Karpas-422 (cell line): ENCODE results near the gene IRX5. TPM values are rescaled to one million over a fixed set of nuclear protein-coding genes. Genes with fewer than 3 reads are reported as not detected.
A peak's percentile ranks its signal among the peaks of the same experiment; 100 is the strongest.

ENCODE experiments used
- DNase-seq: peaks from one replicate; pipeline ENCODE4 v3.0.0-alpha.2; 2015
- H2AFZ ChIP-seq: fragments of 200-600 bp; sonication (generic); 2 replicates; pipeline ENCODE4 v1.6.1; 2014; ENCODE audit warnings: antibody characterized with exemption, low read length, mixed read lengths
- H3K27ac ChIP-seq: fragments of 200-600 bp; sonication (generic); 2 replicates; pipeline ENCODE4 v1.5.1; 2014; ENCODE audit warnings: mild to moderate bottlenecking, low read length, moderate library complexity
- H3K27me3 ChIP-seq: fragments of 200-600 bp; sonication (generic); 2 replicates; pipeline ENCODE4 v1.6.1; 2014; ENCODE audit warnings: low read length, mixed read lengths
- H3K36me3 ChIP-seq: fragments of 200-600 bp; sonication (generic); 2 replicates; pipeline ENCODE4 v1.6.1; 2014; ENCODE audit warnings: low read length, mixed read lengths; ENCODE audit not compliant: insufficient read depth
- H3K4me1 ChIP-seq: fragments of 200-600 bp; sonication (generic); 2 replicates; pipeline ENCODE4 v1.6.1; 2014; ENCODE audit warnings: mild to moderate bottlenecking, low read length, mixed read lengths
- H3K4me2 ChIP-seq: fragments of 200-600 bp; sonication (generic); 2 replicates; pipeline ENCODE4 v1.6.1; 2014; ENCODE audit warnings: low read length, low read depth, mild to moderate bottlenecking; ENCODE audit not compliant: poor library complexity, severe bottlenecking
- H3K4me3 ChIP-seq: fragments of 200-600 bp; sonication (generic); 2 replicates; pipeline ENCODE4 v1.5.1; 2014; ENCODE audit warnings: mild to moderate bottlenecking, antibody characterized with exemption, low read length, mixed read lengths
- H3K79me2 ChIP-seq: fragments of 200-600 bp; sonication (generic); 2 replicates; pipeline ENCODE4 v1.6.1; 2014; ENCODE audit warnings: mild to moderate bottlenecking, low read length, mixed read lengths
- H3K9ac ChIP-seq: fragments of 200-600 bp; sonication (generic); 2 replicates; pipeline ENCODE4 v1.6.0; 2014; ENCODE audit warnings: low read length
- H3K9me2 ChIP-seq: fragments of 200-600 bp; sonication (generic), shearing (Covaris generic); replicated peaks from 2 replicates; pipeline ENCODE4 v1.6.0; 2014; ENCODE audit warnings: mild to moderate bottlenecking, low read length, moderate library complexity; ENCODE audit not compliant: insufficient read depth
- H3K9me3 ChIP-seq: fragments of 300-700, 200-600 bp; sonication (generic); 2 replicates; pipeline ENCODE4 v1.6.1; 2014; ENCODE audit warnings: low read length, mixed read lengths
- H4K20me1 ChIP-seq: fragments of 200-600 bp; sonication (generic); 2 replicates; pipeline ENCODE4 v1.6.1; 2014; ENCODE audit warnings: mild to moderate bottlenecking, antibody characterized with exemption, low read length, low read depth; ENCODE audit not compliant: insufficient read depth
- total RNA-seq: library from RNA; depleted of rRNA; stranded (reverse); fragments of >200 nt; shearing (Covaris generic); gene quantifications from 2 replicates; pipeline ENCODE4 v1.2.3, GENCODE V29; 2014; ENCODE audit warnings: low replicate concordance

IRX5 gene
- total RNA-seq, 1 experiment from 2014 or later: not detected

DNA sequence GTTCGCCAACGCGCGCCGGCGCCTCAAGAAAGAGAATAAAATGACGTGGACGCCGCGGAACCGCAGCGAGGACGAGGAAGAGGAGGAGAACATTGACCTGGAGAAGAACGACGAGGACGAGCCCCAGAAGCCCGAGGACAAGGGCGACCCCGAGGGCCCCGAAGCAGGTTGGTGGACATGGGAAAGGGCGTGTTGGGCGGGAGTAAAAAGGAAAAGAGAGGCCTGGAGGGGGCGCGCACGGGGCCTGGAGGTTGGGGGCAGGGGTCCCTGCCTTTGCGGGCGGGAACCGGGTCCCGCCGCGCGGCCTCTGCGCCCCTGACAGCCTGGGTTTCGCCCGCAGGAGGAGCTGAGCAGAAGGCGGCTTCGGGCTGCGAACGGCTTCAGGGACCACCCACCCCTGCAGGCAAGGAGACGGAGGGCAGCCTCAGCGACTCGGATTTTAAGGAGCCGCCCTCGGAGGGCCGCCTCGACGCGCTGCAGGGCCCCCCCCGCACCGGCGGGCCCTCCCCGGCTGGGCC lies 2.1 kb downstream of the IRX5 start:
- Histone ChIP-seq H3K4me2 (no peak overlapping the region), H3K36me3 (no peaks in the 10 kb centered on the region), H3K9ac (no peak overlapping the region), H2AFZ (no peak overlapping the region), H3K27me3 (no peaks in the 10 kb centered on the region), H4K20me1 (no peaks in the 10 kb centered on the region), H3K4me1 (peaks cover 10% of the 10 kb centered on the region), H3K9me3 (no peaks in the 10 kb centered on the region), H3K4me3 (no peak overlapping the region), H3K9me2 (no peaks in the 10 kb centered on the region), H3K79me2 (no peaks in the 10 kb centered on the region), H3K27ac (no peak overlapping the region)
- DNase-seq: no peak

DNA sequence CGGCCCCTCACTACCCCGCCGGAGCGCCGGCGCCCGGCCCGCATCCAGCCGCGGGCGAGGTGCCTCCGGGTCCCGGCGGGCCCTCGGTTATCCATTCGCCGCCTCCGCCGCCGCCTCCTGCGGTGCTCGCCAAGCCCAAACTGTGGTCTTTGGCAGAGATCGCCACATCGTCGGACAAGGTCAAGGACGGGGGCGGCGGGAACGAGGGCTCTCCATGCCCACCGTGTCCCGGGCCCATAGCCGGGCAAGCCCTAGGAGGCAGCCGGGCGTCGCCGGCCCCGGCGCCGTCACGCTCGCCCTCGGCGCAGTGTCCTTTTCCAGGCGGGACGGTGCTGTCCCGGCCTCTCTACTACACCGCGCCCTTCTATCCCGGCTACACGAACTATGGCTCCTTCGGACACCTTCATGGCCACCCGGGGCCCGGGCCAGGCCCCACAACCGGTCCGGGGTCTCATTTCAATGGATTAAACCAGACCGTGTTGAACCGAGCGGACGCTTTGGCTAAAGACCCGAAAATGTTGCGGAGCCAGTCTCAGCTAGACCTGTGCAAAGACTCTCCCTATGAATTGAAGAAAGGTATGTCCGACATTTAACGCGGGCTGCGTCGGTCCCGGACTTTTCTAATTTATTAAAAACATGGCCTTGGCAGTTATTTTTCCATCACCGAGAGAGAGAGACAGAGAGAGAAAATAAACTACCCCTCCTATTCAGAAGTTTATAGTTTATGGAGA lies 2.8 kb downstream of the IRX5 start:
- no peaks in the 10 kb centered on the region for H4K20me1 ChIP-seq
- no peaks in the 10 kb centered on the region for H3K27me3 ChIP-seq
- no peak overlapping the region for H3K4me2 ChIP-seq
- no peak overlapping the region for H3K9ac ChIP-seq
- no peak overlapping the region for H3K27ac ChIP-seq
- no peaks in the 10 kb centered on the region for H3K36me3 ChIP-seq
- no peaks in the 10 kb centered on the region for H3K9me2 ChIP-seq
- peaks cover 10% of the 10 kb centered on the region for H3K4me1 ChIP-seq
- no peak for DNase-seq
- H3K9me3 ChIP-seq: no peaks in the 10 kb centered on the region
- H3K79me2 ChIP-seq: no peaks in the 10 kb centered on the region
- no peak overlapping the region for H3K4me3 ChIP-seq
- no peak overlapping the region for H2AFZ ChIP-seq

DNA sequence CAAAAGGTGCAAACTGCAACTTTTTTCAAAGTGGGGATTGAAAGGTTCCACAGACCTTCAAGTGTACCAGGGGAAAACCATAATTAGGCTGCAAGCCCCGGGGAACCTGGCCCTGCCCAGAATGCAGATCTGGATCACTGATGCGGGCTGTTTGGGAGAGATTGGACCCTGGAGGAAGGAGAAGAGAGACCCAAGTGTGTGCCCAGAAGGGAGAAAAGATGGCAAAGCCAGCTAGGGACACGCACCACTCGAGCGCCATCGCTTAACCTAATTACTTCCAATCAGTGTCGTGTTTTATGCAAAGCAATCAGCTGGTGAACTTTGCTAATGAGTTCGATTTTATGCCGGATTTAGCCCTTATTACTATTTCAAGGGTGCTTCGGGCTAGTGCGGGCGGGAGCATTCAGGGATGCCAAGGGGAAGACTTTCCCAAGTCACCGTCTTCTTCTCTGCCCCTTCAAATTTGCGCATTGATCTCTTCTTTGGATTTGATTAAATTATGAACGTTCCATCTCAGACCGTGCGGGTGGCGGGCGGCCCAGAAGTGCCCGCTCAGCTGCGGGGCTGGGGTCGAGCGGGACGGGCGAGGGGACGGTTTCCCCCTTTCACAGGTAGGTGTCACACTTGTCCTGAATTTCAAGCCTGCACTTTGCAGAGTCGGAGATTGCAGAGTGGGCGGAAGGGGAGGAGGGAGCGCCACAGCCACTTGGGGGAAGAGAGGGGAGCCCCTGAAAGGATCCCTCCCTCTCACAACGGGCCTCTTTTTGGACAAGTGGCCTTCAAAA lies 4.0 kb downstream of the IRX5 start:
- Histone ChIP-seq H3K27ac (no peak overlapping the region), H4K20me1 (no peaks in the 10 kb centered on the region), H3K27me3 (no peaks in the 10 kb centered on the region), H3K79me2 (no peaks in the 10 kb centered on the region), H3K4me3 (no peak overlapping the region), H3K9me3 (no peaks in the 10 kb centered on the region), H3K4me1 (peaks cover 10% of the 10 kb centered on the region), H3K4me2 (no peak overlapping the region), H3K9me2 (no peaks in the 10 kb centered on the region), H3K9ac (no peak overlapping the region), H2AFZ (no peak overlapping the region), H3K36me3 (no peaks in the 10 kb centered on the region)
- DNase-seq: no peak

DNA sequence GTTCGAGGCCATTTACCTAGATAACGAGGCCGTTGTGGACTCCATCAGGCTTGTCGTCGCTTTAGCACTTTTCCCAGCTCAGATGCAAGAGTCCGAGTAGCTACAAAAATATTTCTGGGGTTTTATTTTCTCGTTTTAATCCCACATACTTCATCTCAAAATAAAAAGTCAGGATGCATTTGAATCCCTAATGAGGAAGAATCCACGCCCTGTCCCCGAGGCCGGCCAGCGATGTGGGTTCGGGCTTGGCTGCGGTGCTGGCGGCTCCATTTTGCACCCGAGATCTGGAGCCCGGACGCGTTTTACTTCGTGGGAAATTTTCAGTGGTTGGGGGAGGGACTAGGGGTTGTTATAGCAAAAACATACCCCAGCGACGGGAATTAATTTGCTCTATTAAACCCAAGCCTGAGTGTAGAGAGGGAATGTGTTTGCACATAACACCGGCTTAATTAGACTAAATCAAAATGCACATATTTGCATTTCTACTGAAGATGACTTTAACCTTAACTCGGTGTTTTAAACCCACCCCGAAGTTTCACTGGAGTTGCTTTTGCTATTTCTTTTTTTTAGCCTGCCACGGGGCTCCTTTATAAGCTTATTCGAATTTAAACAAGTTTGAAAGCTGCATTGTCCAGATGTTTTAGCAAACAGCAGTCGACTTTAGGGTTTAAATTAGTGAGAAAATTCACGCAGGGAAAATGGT lies 4.8 kb downstream of the IRX5 start:
- DNase-seq: no peak
- Histone ChIP-seq H2AFZ (no peak overlapping the region), H3K27ac (no peak overlapping the region), H3K9me3 (no peaks in the 10 kb centered on the region), H3K79me2 (no peaks in the 10 kb centered on the region), H3K9me2 (no peaks in the 10 kb centered on the region), H3K27me3 (no peaks in the 10 kb centered on the region), H3K36me3 (no peaks in the 10 kb centered on the region), H3K9ac (no peak overlapping the region), H4K20me1 (no peaks in the 10 kb centered on the region), H3K4me3 (no peak overlapping the region), H3K4me1 (peaks cover 10% of the 10 kb centered on the region), H3K4me2 (no peak overlapping the region)

DNA sequence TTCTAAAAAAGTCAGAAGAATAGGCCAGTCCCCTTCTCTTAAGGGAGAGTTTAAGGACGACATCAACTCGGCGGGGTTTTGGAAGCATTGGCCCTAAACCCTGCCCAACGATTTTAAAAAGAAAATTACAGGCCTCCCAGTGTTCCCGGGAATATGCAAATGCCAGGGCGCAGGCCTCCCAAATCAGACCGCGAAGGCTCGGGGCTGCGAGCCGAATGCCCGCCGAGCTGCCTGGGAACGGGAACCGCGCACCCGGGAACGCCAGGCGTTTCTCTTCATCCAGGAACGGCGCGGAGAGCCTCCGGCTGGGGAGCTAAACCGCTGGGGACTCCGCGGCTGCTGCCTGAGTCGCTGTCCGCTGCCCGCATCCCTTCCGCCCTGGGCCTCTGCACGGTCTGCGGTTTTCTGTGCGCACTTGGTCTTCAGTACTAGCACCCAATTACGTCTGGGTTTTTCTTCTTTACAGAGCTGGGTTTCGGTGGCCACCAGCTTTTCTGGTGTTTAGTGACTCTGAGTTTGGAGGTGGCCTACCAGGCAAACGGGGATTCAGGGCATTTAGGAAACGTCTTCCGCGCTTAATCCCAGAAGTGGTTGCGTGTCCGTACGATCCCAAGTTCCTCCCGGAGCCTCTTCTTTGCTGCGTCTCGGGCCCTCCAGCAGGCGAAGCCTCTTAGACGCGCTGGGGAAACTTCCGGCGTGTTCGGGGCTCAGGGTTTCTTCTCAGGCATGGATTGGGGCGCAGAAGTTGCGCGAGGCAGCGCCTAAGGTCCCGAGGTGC lies 5.7 kb downstream of the IRX5 start:
- peaks cover 10% of the 10 kb centered on the region for H3K4me1 ChIP-seq
- H3K9me3 ChIP-seq: no peaks in the 10 kb centered on the region
- H3K27me3 ChIP-seq: no peaks in the 10 kb centered on the region
- no peaks in the 10 kb centered on the region for H3K9me2 ChIP-seq
- no peak overlapping the region for H3K4me2 ChIP-seq
- H3K27ac ChIP-seq: no peak overlapping the region
- H3K9ac ChIP-seq: no peak overlapping the region
- H3K4me3 ChIP-seq: no peak overlapping the region
- no peaks in the 10 kb centered on the region for H3K36me3 ChIP-seq
- no peaks in the 10 kb centered on the region for H3K79me2 ChIP-seq
- no peaks in the 10 kb centered on the region for H4K20me1 ChIP-seq
- H2AFZ ChIP-seq: no peak overlapping the region
- no peak for DNase-seq

DNA sequence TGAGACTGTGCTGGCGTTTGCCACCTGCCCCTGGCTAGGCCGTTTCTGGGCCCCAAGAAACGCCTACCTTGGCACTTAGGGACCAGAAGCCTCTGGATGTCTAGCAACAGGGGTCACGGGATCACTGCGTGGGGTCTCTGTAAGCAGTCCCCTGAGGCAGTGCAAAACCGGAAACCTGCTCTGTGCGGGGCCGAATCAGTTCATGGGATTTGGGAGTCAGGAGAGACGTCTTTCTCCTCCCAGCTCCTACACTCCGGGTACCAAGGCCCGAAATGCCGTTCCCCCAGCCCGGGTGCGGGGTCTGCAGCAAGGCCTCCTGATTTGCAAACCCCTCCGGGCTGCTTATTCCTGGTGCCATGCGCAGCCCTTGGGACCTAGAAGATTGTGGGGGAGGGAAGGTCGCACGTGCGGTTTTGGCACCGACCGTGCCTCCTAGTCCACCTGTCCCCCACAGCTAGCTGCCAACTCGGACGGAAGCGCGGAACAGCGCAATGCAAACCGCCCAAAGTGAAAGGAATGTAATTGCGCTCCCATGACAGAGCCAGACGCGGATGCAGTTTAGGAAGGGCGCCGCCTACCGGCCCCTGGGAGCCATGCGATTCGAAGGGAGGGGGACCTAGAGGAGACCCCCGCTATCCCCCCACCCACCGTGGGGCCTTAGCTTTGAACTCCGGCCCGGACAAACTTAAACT lies 6.5 kb downstream of the IRX5 start:
- Histone ChIP-seq H3K9me3 (no peaks in the 10 kb centered on the region), H2AFZ (no peak overlapping the region), H3K27me3 (no peaks in the 10 kb centered on the region), H3K9me2 (no peaks in the 10 kb centered on the region), H3K9ac (peak overlapping the region; percentile 36; the same call in 1 of the 2 replicates), H3K36me3 (no peaks in the 10 kb centered on the region), H3K27ac (no peak overlapping the region), H3K79me2 (no peaks in the 10 kb centered on the region), H3K4me2 (peak overlapping the region; percentile 58), H4K20me1 (no peaks in the 10 kb centered on the region), H3K4me1 (peaks cover 6% of the 10 kb centered on the region), H3K4me3 (peak overlapping the region; percentile 46; the same call in 1 of the 2 replicates)
- peak; percentile 68 for DNase-seq

DNA sequence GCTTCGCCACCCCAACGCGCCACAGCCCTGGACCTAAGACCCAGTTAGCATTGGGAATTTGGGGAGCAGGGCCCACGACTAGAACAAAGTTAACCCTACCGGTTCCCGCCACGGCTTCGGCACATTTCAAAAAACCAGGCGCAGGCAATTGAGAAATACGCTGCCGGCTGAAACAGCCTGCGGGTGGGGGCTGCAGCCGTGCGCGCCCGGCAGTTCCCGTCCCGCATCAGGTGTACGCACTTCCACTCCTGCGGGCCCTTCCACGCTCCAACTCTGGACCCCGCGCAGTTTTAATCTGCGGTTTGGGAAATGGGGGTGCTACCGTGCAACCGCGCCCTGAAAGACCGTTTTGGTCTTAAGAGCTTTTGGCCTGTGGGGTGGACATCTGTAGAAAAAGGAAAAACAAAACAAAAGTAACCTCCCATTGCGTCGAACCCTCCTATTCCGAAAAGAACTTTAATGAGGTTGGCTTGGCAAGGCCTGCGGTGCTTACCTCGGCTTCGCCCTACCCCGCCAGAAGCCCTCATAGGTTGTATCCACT lies 7.1 kb downstream of the IRX5 start:
- H2AFZ ChIP-seq: no peak overlapping the region
- H3K27ac ChIP-seq: no peak overlapping the region
- no peak overlapping the region for H3K9ac ChIP-seq
- no peak for DNase-seq
- H3K9me2 ChIP-seq: no peaks in the 10 kb centered on the region
- H3K27me3 ChIP-seq: no peaks in the 10 kb centered on the region
- H4K20me1 ChIP-seq: no peaks in the 10 kb centered on the region
- peaks cover 6% of the 10 kb centered on the region for H3K4me1 ChIP-seq
- peak overlapping the region; percentile 58 for H3K4me2 ChIP-seq
- no peaks in the 10 kb centered on the region for H3K79me2 ChIP-seq
- no peaks in the 10 kb centered on the region for H3K36me3 ChIP-seq
- H3K9me3 ChIP-seq: no peaks in the 10 kb centered on the region
- peak overlapping the region; percentile 46; the same call in 1 of the 2 replicates for H3K4me3 ChIP-seq
